HT-29 (cell line): ENCODE measurements around the gene DSCAML1. TPM values are rescaled to one million over a fixed set of nuclear protein-coding genes. Genes with fewer than 3 reads are reported as not detected.

Experiments used
- DNase-seq: peaks from one replicate; pipeline ENCODE4 v3.0.0-alpha.2; 2015; ENCODE audit warnings: low spot score
- total RNA-seq: library from RNA; depleted of rRNA; stranded (reverse); fragments of >200 nt; shearing (Covaris generic); gene quantifications from 2 replicates; pipeline ENCODE4 v1.2.3, GENCODE V29; 2014

Gene DSCAML1
- total RNA-seq, 1 experiment from 2014 or later, result not detected

GRCh38 chr11:117453886-117454563, 343.0 kb downstream of the DSCAML1 start:
- DNase-seq, result no peak

DNA sequence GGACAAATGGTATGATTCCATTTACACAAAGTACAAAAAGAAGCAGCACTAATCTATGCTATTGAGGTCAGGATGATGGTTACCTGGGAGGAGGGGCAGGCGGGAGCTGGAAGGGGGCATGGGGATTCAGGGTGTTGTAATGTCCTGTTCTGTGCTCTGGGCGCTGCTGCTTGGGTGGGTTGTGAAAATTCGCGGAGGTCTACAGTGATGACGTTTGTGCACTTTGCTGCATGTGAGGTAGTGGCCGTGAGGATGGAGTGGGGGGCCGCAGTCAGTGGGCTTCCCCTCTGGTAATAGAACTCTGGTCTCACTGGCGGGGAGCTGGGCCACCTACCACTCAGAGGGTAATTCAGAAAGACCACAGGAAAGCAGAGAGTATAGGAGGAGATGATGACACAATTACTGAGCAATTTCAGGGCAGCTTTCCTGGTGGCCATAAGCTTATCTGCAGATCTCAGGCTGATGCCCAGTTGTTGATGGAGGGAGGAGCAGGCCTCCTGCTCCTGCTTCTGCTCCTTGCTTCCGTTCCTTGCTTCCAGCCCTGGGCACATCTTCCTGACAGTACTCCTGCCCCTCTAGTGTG, 347.8 kb downstream of the DSCAML1 start:
- DNase-seq, result peak; percentile 16

- DNase-seq, result no peak
Measured at GRCh38 chr11:117444711-117445658, 352.0 kb downstream of the DSCAML1 start.

GRCh38 chr11:117444256-117444655, 352.8 kb downstream of the DSCAML1 start:
- no peak for DNase-seq

DNA sequence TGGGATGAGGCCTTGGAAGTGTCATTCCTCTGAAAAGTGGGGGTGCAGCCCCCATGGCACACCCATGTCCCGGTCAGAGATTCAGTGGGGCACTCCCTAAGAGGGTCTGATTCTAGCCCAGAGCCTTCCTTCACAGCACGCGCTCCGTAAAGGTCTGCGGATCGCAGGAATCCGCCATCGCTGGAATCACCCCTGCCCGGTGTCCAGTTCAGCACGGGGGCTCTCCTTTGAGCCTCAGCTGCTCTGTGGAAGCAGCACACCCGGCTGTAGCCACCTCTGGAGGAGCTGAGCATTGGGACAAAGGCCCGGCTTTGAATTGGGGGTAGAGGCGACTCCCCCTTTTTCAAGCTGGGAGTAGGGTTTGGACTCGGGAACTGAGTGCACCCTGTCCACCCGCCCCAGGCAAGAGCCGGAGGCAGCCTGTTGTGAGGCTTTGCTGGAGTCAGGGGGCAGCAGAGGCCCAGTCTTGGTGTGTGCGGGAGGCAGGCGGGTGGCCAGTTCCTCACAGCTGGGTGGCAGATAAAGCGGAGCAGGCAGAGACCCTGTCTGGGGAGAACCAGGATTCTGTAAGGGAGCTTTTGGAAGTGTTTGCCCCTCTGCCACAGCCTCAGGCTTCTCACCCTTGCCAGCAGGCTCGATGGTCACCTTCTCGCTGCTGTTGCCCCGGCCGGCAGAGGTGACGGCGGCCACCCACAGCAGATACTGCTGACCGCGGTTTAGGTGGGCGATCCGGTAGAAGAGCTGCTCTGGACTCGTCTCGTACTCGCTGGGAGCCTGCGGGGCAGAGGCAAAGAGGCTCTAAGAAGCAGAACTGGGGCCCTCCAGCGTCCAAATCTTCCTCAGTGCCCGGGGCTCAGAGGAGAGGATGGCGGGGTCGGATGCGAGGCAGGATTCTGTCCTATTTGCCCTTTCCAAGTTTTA, 353.5 kb downstream of the DSCAML1 start:
- DNase-seq, result peak; percentile 34

DNA sequence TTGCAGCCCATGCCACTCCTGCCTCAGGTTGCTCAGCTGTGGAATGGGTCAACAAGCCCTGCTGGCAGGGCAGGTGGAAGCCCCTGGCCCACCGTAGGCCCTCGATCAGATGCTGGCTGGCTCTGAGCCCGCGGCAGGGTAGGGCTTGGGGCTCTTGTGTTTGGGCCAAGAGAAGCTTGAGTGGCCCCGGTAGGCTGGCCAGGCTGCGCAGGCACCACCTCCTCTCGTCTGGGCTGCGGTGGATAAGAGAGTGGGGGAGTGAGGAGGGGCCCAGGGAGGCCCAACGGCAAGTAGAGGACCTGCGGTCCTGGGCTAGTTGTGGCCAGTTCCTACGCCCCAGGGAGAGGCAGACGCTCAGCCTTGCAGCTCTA, 354.2 kb downstream of the DSCAML1 start:
- no peak for DNase-seq

GRCh38 chr11:117442049-117442868, 354.8 kb downstream of the DSCAML1 start:
- DNase-seq, result no peak

DNA sequence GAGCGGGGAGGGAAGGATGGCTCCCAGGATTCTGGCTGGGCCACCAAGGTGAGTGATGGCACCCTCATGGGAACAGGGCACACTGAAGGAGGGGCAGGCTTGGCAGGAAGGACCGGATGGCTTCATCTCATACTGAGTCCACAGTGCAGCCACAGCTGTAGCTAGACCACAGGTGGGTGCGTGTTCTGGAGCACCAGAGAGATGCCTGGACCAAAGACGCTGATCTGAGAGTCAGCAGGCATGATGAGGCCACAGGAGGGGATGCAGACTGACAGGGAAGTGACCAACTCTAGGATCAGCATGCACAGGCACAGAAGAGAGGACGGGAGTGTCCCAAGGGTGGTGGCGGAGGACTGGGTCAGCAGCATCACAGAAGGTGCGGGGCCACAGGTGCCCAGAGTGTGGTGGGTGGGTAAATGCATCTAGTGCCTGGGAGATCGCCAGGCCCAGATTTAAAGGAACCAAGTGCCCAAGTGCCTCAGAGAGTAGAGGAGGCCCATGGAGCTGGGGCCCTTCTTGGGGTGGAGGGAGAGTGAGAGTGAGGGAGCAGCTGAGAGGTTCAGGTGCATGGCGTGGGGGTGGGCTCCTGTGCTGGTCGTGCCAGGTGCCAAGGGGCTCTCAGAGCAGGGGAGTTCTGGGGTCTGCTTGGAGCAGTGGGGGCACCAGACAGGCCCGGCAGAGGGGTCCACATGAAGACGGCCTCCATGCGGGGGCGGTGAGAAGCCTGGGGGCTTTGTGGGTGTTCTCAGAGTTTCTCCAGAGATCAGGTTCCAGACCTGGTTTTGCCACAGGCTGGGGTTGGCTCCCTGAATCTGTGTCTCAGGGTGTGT, 355.7 kb downstream of the DSCAML1 start:
- no peak for DNase-seq

GRCh38 chr11:117440258-117440657, 356.8 kb downstream of the DSCAML1 start:
- no peak for DNase-seq

DNA sequence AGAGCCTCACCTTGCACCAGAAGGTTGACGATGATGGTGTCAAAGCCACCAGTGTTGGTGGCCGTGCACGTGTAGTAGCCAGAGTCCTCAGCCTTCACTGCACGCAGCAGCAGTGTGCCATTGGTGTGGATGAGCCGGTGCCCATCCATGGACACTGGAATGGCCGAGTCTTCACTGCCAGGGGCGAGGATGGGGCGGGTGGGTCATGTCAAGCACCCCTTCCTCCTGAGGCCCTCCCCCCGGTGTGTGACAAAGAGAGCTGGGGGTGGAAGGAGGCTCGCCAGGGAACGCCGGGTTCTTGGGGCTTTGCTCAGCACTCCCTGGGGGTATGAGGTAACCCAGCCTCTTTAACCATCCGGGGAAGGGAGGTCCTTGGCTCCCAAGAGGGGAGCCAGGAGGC, 357.8 kb downstream of the DSCAML1 start:
- DNase-seq, result no peak

- no peak for DNase-seq
Measured at GRCh38 chr11:117438371-117439000, 358.5 kb downstream of the DSCAML1 start.

DNA sequence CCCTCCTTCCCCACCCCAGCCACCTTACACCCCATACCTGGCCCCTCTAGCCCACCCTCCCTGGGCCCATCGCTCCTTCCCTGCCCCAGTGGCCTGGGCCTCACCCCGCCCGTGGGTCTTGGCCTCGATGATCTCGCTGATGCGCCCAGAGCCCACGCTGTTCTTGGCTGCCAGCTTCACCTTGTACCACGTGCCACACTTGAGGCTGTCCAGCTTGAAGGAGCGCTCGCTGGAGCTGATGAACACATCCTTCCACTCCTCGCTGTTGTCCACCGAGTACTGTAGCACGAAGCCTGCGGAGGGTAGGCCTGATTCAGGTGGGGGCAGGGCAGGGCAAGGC, 359.3 kb downstream of the DSCAML1 start:
- no peak for DNase-seq

- no peak for DNase-seq
Measured at GRCh38 chr11:117437041-117437790, 359.8 kb downstream of the DSCAML1 start.

DNA sequence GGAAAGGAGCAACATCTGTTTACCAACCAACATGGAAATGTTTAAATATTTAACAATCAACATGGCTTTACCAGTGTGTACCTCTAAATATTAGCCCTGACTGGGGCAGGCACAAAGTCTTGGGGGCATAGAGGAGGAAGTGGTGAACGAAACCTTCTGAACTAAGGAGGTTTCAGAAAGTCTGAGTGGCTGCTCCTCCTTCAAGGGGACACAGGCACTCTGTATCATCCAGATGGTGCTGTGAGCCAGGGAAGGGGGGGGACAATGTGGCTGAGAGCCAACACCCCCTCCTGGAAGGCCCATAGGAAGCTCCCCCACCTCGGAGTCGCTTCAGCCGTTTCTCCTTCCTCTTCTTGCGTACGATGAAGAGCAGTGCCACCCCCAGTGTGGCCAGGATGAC, 361.7 kb downstream of the DSCAML1 start:
- DNase-seq, result no peak

DNA sequence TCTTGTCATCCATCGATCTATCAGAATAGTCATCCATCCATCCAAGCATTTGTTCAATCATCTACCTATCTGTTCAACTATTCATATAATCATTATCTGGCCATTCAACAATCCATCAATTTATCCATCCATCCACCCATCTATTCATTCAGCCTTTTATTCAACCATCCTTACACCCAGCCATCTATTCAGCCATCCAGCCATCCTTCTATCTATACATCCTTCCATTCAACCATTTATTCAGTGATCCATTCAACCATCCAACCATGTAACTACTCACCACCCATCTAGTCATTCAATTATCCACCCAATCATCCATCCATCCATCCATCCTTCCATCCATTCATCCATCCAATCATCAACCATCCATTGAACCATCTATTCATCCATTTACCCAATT, 362.5 kb downstream of the DSCAML1 start:
- no peak for DNase-seq

DNA sequence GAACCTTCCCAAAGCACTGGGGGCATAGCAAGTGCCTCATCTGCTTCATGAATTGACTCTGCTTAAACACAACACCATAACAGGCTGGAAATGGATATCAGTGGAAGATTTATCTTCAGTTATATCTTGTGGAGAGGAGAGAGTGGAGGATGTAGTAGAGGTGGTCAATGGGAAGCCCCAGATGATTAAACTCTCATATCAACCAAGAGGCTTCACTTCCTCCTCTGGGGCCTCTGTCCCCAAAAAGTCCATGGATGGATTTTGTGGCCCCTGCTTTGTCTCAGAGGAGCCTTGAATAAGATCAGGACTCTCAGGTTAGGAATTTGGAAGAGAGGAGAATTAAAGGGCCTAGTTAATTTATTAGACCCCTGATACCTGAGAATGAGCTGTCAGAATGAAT, 363.3 kb downstream of the DSCAML1 start:
- DNase-seq, result no peak

GRCh38 chr11:117431436-117431835, 365.6 kb downstream of the DSCAML1 start:
- no peak for DNase-seq

DNA sequence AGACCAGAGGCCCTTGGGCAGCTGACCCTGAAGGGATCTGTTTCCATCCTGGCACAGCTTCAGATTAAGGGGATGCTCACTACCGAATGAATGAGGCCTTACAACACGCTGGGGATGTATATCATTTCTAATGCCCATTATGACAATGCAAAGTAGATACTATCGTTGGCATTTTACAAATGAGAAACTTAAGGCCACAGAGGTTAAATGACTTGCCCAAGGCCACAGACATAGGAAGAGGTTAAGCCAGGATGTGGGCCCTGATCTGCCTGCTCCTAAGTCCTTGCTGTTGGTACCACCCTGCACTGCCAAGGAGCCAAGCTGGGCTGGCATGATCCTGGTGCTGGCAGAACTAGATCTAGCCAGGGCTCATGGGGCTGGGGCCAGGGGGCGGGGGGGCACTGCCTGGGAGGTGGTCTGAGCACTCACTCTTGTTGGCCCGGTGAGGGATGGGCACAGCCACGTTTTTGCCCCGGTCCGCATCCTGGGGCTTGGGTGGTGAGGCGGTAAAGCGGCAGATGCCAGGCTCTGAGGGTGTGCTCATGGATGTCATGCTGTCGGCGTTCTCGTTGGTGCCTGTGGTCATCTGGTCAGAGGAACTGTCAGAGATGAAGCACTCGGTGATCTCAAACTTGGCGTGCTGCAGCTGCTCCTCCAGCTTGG, 366.6 kb downstream of the DSCAML1 start:
- DNase-seq, result no peak
